ENCODE measurements around the gene TOLLIP.

DNA sequence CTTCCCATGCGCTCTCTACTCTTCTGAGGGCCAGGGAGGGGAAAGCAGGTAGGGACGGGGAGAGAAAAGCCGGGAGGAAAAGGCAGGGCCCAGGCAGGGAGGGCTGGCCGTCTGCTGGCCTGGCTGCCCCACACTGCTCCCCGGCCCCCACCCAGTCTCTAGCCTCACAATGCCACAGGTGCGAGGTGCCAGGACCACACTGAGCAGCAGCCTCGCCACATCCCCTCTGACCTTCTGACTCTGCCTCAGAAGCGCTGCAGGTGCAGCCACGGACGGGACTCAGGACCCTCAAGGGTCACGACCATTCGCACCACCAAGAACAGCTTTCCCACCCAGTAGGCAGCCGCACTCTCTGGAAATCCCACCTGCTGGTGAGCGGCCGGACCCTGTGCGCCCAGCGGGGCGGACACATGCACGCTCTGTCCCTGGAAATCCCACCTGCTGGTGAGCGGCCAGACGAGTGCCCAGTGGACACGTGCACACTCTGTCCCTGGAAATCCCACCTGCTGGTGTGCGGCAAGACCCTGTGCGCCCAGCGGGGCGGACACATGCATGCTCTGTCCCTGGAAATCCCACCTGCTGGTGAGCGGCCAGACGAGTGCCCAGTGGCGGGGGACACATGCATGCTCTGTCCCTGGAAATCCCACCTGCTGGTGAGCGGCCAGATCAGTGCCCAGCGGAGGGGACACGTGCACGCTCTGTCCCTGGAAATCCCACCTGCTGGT, 20.1 kb downstream of the TOLLIP start:
- TF ChIP-seq, protein P1, sequence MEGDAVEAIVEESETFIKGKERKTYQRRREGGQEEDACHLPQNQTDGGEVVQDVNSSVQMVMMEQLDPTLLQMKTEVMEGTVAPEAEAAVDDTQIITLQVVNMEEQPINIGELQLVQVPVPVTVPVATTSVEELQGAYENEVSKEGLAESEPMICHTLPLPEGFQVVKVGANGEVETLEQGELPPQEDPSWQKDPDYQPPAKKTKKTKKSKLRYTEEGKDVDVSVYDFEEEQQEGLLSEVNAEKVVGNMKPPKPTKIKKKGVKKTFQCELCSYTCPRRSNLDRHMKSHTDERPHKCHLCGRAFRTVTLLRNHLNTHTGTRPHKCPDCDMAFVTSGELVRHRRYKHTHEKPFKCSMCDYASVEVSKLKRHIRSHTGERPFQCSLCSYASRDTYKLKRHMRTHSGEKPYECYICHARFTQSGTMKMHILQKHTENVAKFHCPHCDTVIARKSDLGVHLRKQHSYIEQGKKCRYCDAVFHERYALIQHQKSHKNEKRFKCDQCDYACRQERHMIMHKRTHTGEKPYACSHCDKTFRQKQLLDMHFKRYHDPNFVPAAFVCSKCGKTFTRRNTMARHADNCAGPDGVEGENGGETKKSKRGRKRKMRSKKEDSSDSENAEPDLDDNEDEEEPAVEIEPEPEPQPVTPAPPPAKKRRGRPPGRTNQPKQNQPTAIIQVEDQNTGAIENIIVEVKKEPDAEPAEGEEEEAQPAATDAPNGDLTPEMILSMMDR (IDR thresholded peaks at IDR 0.05; ENCODE audit: low read depth, low read length), result no peak
- TF ChIP-seq MYC (IDR thresholded peaks at IDR 0.05; ENCODE audit: low read depth, low read length) (no peak), POLR2A (IDR thresholded peaks at IDR 0.05; ENCODE audit: extremely low read depth, insufficient read length) (no peak)
- TF ChIP-seq, protein P2, sequence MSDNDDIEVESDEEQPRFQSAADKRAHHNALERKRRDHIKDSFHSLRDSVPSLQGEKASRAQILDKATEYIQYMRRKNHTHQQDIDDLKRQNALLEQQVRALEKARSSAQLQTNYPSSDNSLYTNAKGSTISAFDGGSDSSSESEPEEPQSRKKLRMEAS (IDR thresholded peaks at IDR 0.05; ENCODE audit: low read depth, low read length), result no peak
